Measurements from ENCODE around the gene KBTBD2.
"Not testable (repeated sequence)": the region's sequence is repeated elsewhere in the genome, so short reads cannot be mapped to it uniquely, and the experiment has no call there.

The KBTBD2 gene

DNA sequence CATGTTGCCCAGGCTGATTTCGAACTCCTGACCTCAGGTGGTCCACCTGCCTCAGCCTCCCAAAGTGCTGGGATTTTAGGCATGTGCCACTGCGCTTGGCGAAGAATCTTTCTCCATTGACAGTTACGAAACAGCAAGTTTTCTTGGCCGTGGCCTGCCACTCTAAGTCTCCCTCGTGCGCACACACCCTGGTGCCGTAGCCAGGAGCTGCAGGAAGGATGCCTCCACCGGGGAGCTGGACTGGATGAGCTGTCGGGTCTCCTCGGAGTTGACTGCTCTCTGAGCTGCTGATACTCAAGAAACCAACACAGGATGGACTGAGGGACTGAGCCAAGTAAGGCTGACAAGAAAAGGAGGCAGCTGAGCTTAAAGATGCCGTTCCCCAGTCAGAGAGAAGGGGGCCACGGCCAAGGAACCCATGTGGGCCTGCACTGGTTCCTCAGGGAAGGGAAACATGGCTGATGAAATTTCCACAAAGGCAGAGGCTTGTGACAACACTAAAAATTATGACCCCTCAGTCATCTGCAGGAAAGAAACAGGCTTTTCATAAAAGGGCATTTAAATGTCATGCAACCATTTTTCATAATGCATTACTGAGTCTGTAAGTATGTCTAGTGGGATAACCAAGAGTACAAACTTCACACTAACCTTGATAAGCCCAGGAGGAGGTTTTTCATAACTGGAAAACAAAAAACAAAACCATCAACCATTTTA lies 38.0 kb upstream of the KBTBD2 start:
- no peak for TF ChIP-seq EZH2phosphoT487 (conservative IDR thresholded peaks at IDR 0.05; ENCODE audit: low read length)
- TF ChIP-seq, protein P1, sequence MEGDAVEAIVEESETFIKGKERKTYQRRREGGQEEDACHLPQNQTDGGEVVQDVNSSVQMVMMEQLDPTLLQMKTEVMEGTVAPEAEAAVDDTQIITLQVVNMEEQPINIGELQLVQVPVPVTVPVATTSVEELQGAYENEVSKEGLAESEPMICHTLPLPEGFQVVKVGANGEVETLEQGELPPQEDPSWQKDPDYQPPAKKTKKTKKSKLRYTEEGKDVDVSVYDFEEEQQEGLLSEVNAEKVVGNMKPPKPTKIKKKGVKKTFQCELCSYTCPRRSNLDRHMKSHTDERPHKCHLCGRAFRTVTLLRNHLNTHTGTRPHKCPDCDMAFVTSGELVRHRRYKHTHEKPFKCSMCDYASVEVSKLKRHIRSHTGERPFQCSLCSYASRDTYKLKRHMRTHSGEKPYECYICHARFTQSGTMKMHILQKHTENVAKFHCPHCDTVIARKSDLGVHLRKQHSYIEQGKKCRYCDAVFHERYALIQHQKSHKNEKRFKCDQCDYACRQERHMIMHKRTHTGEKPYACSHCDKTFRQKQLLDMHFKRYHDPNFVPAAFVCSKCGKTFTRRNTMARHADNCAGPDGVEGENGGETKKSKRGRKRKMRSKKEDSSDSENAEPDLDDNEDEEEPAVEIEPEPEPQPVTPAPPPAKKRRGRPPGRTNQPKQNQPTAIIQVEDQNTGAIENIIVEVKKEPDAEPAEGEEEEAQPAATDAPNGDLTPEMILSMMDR (IDR thresholded peaks at IDR 0.05; ENCODE audit: insufficient read depth, low read length, poor library complexity, severe bottlenecking), result no peak
- Histone ChIP-seq H4K20me1 (ENCODE audit: low read depth, low read length) (no peaks in the 10 kb centered on the region), H2AFZ (ENCODE audit: low read depth, low read length, severe bottlenecking) (no peak overlapping the region), H3K36me3 (ENCODE audit: low read length) (no peaks in the 10 kb centered on the region), H3K4me3 (ENCODE audit: insufficient read depth, low read length, poor library complexity, severe bottlenecking) (no peak overlapping the region), H3K79me2 (ENCODE audit: insufficient read depth, low read length) (no peaks in the 10 kb centered on the region), H3K27ac (ENCODE audit: low read depth, low read length) (no peak overlapping the region), H3F3A (ENCODE audit: insufficient read depth) (no peaks in the 10 kb centered on the region), H3K27me3 (ENCODE audit: low read length) (no peaks in the 10 kb centered on the region), H3K9me3 (ENCODE audit: insufficient read depth, low read length) (no peaks in the 10 kb centered on the region), H3K9me2 (replicated peaks; ENCODE audit: insufficient read depth, low read length) (no peaks in the 10 kb centered on the region), H3K9ac (ENCODE audit: low read length) (no peak overlapping the region), H3K4me2 (ENCODE audit: low read depth, low read length, poor library complexity, severe bottlenecking) (no peak overlapping the region)

- Histone ChIP-seq H3K27ac (ENCODE audit: low read depth, low read length) (no peak overlapping the region), H3K9me2 (replicated peaks; ENCODE audit: insufficient read depth, low read length) (no peaks in the 10 kb centered on the region), H3F3A (ENCODE audit: insufficient read depth) (no peaks in the 10 kb centered on the region), H3K4me3 (ENCODE audit: insufficient read depth, low read length, poor library complexity, severe bottlenecking) (no peak overlapping the region), H3K79me2 (ENCODE audit: insufficient read depth, low read length) (no peaks in the 10 kb centered on the region), H3K4me2 (ENCODE audit: low read depth, low read length, poor library complexity, severe bottlenecking) (no peak overlapping the region), H2AFZ (ENCODE audit: low read depth, low read length, severe bottlenecking) (no peak overlapping the region), H3K9me3 (ENCODE audit: insufficient read depth, low read length) (no peaks in the 10 kb centered on the region), H3K27me3 (ENCODE audit: low read length) (no peaks in the 10 kb centered on the region), H4K20me1 (ENCODE audit: low read depth, low read length) (no peaks in the 10 kb centered on the region), H3K36me3 (ENCODE audit: low read length) (no peaks in the 10 kb centered on the region), H3K9ac (ENCODE audit: low read length) (no peak overlapping the region)
- no peak for TF ChIP-seq EZH2phosphoT487 (conservative IDR thresholded peaks at IDR 0.05; ENCODE audit: low read length)
- TF ChIP-seq, protein P1 (IDR thresholded peaks at IDR 0.05; ENCODE audit: insufficient read depth, low read length, poor library complexity, severe bottlenecking), result no peak
Measured at GRCh38 chr7:32928785-32929298, 37.3 kb upstream of the KBTBD2 start.

DNA sequence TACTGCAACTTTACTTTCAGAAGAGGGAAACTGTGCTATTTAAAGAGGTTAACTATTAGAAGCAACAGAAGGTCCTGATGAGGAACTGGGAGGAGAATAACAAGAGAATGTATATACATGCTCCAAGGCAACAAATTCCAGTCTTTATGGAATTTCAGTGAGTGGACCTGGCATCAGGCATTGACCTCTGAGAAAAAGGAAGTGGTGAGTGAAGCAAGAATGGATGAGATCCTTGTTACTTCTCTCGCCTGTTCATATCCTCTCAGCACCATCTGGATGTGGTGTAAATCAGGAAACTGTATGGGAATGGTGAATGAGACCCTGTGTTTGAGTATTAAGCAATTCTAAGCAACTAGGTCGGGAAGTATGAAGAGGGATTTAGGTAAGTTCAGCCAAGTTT lies 30.3 kb upstream of the KBTBD2 start:
- H3K27me3 ChIP-seq (ENCODE audit: low read length), result no peaks in the 10 kb centered on the region
- no peak overlapping the region for H2AFZ ChIP-seq (ENCODE audit: low read depth, low read length, severe bottlenecking)

DNA sequence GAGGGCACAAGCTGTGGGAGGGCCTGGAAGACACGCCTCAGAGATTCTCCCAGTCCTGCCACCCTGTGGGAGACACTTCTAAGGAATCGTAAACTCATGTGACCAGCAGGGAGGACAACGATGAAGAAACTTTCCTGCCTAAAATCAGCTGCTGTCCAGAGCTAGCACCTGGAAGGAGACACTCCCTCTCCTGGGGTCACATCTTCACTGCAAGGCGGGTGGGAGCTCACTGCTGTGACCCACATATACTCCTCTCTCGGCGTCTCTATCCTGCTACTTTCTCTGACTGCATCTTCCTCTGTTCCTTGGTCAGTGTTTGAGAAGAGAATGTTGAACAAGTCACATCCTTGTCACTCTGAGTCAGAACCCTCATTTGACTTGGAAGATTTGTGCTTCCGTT lies 25.4 kb upstream of the KBTBD2 start:
- not testable (repeated sequence) for H3K27ac ChIP-seq (ENCODE audit: low read depth, low read length); H3K4me2 ChIP-seq (ENCODE audit: low read depth, low read length, poor library complexity, severe bottlenecking)

More for the DNA sequence above, 30.3 kb upstream of the KBTBD2 start:
- no peaks in the 10 kb centered on the region for H3K79me2 ChIP-seq (ENCODE audit: insufficient read depth, low read length)
- no peaks in the 10 kb centered on the region for H3F3A ChIP-seq (ENCODE audit: insufficient read depth)
- no peak overlapping the region for H3K9ac ChIP-seq (ENCODE audit: low read length)
- TF ChIP-seq, protein P1 (IDR thresholded peaks at IDR 0.05; ENCODE audit: insufficient read depth, low read length, poor library complexity, severe bottlenecking), result no peak
- no peak for TF ChIP-seq EZH2phosphoT487 (conservative IDR thresholded peaks at IDR 0.05; ENCODE audit: low read length)
- H3K9me3 ChIP-seq (ENCODE audit: insufficient read depth, low read length), result no peaks in the 10 kb centered on the region
- H3K4me2 ChIP-seq (ENCODE audit: low read depth, low read length, poor library complexity, severe bottlenecking), result no peak overlapping the region
- no peaks in the 10 kb centered on the region for H3K9me2 ChIP-seq (replicated peaks; ENCODE audit: insufficient read depth, low read length)
- no peaks in the 10 kb centered on the region for H4K20me1 ChIP-seq (ENCODE audit: low read depth, low read length)
- H3K4me3 ChIP-seq (ENCODE audit: insufficient read depth, low read length, poor library complexity, severe bottlenecking), result no peak overlapping the region
- no peaks in the 10 kb centered on the region for H3K36me3 ChIP-seq (ENCODE audit: low read length)
- no peak overlapping the region for H3K27ac ChIP-seq (ENCODE audit: low read depth, low read length)

More for the DNA sequence above, 25.4 kb upstream of the KBTBD2 start:
- H3K27me3 ChIP-seq (ENCODE audit: low read length); H3K4me3 ChIP-seq (ENCODE audit: insufficient read depth, low read length, poor library complexity, severe bottlenecking); H3K36me3 ChIP-seq (ENCODE audit: low read length); H3K9me2 ChIP-seq (replicated peaks; ENCODE audit: insufficient read depth, low read length); H3F3A ChIP-seq (ENCODE audit: insufficient read depth); H4K20me1 ChIP-seq (ENCODE audit: low read depth, low read length); H3K9me3 ChIP-seq (ENCODE audit: insufficient read depth, low read length); H3K9ac ChIP-seq (ENCODE audit: low read length); H3K79me2 ChIP-seq (ENCODE audit: insufficient read depth, low read length); H2AFZ ChIP-seq (ENCODE audit: low read depth, low read length, severe bottlenecking): not testable (repeated sequence)

Data from SU-DHL-6 (cell line).